GM21423 (cell line): Measurements from ENCODE around the gene POLK.
"Not testable (repeated sequence)": the region's sequence is repeated elsewhere in the genome, so short reads cannot be mapped to it uniquely, and the experiment has no call there.

Experiments
- ATAC-seq: cut with Tn5 transposase; IDR thresholded peaks from one replicate; pipeline ENCODE4 v1.9.1; 2021; ENCODE audit warnings: mild to moderate bottlenecking, moderate library complexity; ENCODE audit not compliant: unreplicated experiment

The POLK gene

GRCh38 chr5:75603821-75604220, 92.1 kb downstream of the POLK start:
- no peak for ATAC-seq

GRCh38 chr5:75607341-75607740, 95.7 kb downstream of the POLK start:
- ATAC-seq: not testable (repeated sequence)

- ATAC-seq: no peak
Observed at GRCh38 chr5:75608870-75609269, 97.2 kb downstream of the POLK start.

GRCh38 chr5:75610201-75610600, 98.5 kb downstream of the POLK start:
- no peak for ATAC-seq

GRCh38 chr5:75610859-75611310, 99.2 kb downstream of the POLK start:
- not testable (repeated sequence) for ATAC-seq

- no peak for ATAC-seq
Observed at GRCh38 chr5:75611311-75612225, 99.9 kb downstream of the POLK start, which contains the start of gene ANKDD1B. Gene ANKDD1B (plus strand): TSS chr5:75611453. CDS start chr5:75611635, 182 bp downstream.

- ATAC-seq: no peak
Observed at GRCh38 chr5:75612226-75612569, 100.5 kb downstream of the POLK start.

- no peak for ATAC-seq
Observed at GRCh38 chr5:75612901-75613300, 101.2 kb downstream of the POLK start.

GRCh38 chr5:75614176-75614575, 102.5 kb downstream of the POLK start:
- ATAC-seq: no peak

- ATAC-seq: no peak
Observed at GRCh38 chr5:75616371-75616881, 104.7 kb downstream of the POLK start.

- ATAC-seq: no peak
Observed at GRCh38 chr5:75616971-75617621, 105.4 kb downstream of the POLK start.

GRCh38 chr5:75617736-75618352, 106.2 kb downstream of the POLK start:
- ATAC-seq: no peak

GRCh38 chr5:75620184-75620959, 108.7 kb downstream of the POLK start:
- no peak for ATAC-seq

- ATAC-seq: no peak
Observed at GRCh38 chr5:75622564-75622963, 110.9 kb downstream of the POLK start.

GRCh38 chr5:75623846-75624245, 112.2 kb downstream of the POLK start:
- ATAC-seq: no peak

GRCh38 chr5:75626959-75627358, 115.3 kb downstream of the POLK start:
- ATAC-seq: no peak

GRCh38 chr5:75627801-75628200, 116.1 kb downstream of the POLK start:
- ATAC-seq: no peak

- no peak for ATAC-seq
Observed at GRCh38 chr5:75630875-75631274, 119.2 kb downstream of the POLK start.

- no peak for ATAC-seq
Observed at GRCh38 chr5:75632321-75632720, 120.6 kb downstream of the POLK start.

GRCh38 chr5:75637949-75638348, 126.3 kb downstream of the POLK start:
- no peak for ATAC-seq
